ENCODE results near the gene TAF1B. TPM values are rescaled to one million over a fixed set of nuclear protein-coding genes. Genes with fewer than 3 reads are reported as not detected.

Gene TAF1B
- total RNA-seq, 1 donor from 2014 or later = 28.2 TPM

GRCh38 chr2:9982248-9982647 is 139.0 kb downstream of the TAF1B start:
- H3K4me3 Mint-ChIP-seq = no peak overlapping the region
- no peaks in the 10 kb centered on the region for H3K27me3 Mint-ChIP-seq (ENCODE audit: low read depth)
- TF ChIP-seq, protein P1, sequence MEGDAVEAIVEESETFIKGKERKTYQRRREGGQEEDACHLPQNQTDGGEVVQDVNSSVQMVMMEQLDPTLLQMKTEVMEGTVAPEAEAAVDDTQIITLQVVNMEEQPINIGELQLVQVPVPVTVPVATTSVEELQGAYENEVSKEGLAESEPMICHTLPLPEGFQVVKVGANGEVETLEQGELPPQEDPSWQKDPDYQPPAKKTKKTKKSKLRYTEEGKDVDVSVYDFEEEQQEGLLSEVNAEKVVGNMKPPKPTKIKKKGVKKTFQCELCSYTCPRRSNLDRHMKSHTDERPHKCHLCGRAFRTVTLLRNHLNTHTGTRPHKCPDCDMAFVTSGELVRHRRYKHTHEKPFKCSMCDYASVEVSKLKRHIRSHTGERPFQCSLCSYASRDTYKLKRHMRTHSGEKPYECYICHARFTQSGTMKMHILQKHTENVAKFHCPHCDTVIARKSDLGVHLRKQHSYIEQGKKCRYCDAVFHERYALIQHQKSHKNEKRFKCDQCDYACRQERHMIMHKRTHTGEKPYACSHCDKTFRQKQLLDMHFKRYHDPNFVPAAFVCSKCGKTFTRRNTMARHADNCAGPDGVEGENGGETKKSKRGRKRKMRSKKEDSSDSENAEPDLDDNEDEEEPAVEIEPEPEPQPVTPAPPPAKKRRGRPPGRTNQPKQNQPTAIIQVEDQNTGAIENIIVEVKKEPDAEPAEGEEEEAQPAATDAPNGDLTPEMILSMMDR (IDR thresholded peaks at IDR 0.05; ENCODE audit: unreplicated experiment) = no peak
- no peak overlapping the region for H3K27ac Mint-ChIP-seq
- DNase-seq (ENCODE audit: low spot score in 2 of 2, unreplicated experiment in 2 of 2) = no peak
- no peaks in the 10 kb centered on the region for H3K9me3 Mint-ChIP-seq
- H3K36me3 Mint-ChIP-seq = peaks cover 5% of the 10 kb centered on the region
- peaks cover 18% of the 10 kb centered on the region for H3K4me1 Mint-ChIP-seq

GRCh38 chr2:9982891-9983290 is 139.6 kb downstream of the TAF1B start:
- H3K4me1 Mint-ChIP-seq = peaks cover 18% of the 10 kb centered on the region
- H3K36me3 Mint-ChIP-seq = peaks cover 5% of the 10 kb centered on the region
- H3K9me3 Mint-ChIP-seq = no peaks in the 10 kb centered on the region
- no peak overlapping the region for H3K4me3 Mint-ChIP-seq
- H3K27me3 Mint-ChIP-seq (ENCODE audit: low read depth) = no peaks in the 10 kb centered on the region
- H3K27ac Mint-ChIP-seq = no peak overlapping the region
- TF ChIP-seq, protein P1 (IDR thresholded peaks at IDR 0.05; ENCODE audit: unreplicated experiment) = no peak
- DNase-seq (ENCODE audit: low spot score in 2 of 2, unreplicated experiment in 2 of 2) = no peak

- Mint-ChIP-seq H3K36me3 (no peaks in the 10 kb centered on the region), H3K27ac (no peak overlapping the region), H3K9me3 (no peaks in the 10 kb centered on the region), H3K4me3 (no peak overlapping the region), H3K27me3 (ENCODE audit: low read depth) (no peaks in the 10 kb centered on the region), H3K4me1 (peaks cover 18% of the 10 kb centered on the region)
- DNase-seq (ENCODE audit: low spot score in 2 of 2, unreplicated experiment in 2 of 2) = no peak
- TF ChIP-seq, protein P1 (IDR thresholded peaks at IDR 0.05; ENCODE audit: unreplicated experiment) = no peak
Observed at GRCh38 chr2:9983401-9984216, 140.3 kb downstream of the TAF1B start.

Other genes with a start within 250 kb of the TAF1B start
- 240 to 248 TPM (median 248 TPM) in 3 replicates for gene YWHAQ, start 212.5 kb upstream of the TAF1B start, total RNA-seq
- 8.2 to 10.4 TPM (median 9.7 TPM) in 3 replicates for gene GRHL1, start 108.2 kb downstream of the TAF1B start, total RNA-seq
- 14.0 to 15.8 TPM (median 14.5 TPM) in 3 replicates for gene KLF11, start 200.1 kb downstream of the TAF1B start, total RNA-seq
- gene CYS1, start 236.9 kb downstream of the TAF1B start, total RNA-seq = 1.3 to 1.4 TPM (median 1.3 TPM) in 3 replicates

Measured in mesothelial cell of epicardium (in vitro differentiated cells).